Activated CD4-positive, alpha-beta T cell treated with anti-CD3 and anti-CD28 coated beads for 1 hour (primary cell): Measurements from ENCODE around the gene ALDH1L2.
"Not testable (repeated sequence)": the region's sequence is repeated elsewhere in the genome, so short reads cannot be mapped to it uniquely, and the experiment has no call there.

Experiments
- DNase-seq: peaks from one replicate; pipeline ENCODE4 v3.0.0-alpha.2; 2020

ALDH1L2 gene

DNA sequence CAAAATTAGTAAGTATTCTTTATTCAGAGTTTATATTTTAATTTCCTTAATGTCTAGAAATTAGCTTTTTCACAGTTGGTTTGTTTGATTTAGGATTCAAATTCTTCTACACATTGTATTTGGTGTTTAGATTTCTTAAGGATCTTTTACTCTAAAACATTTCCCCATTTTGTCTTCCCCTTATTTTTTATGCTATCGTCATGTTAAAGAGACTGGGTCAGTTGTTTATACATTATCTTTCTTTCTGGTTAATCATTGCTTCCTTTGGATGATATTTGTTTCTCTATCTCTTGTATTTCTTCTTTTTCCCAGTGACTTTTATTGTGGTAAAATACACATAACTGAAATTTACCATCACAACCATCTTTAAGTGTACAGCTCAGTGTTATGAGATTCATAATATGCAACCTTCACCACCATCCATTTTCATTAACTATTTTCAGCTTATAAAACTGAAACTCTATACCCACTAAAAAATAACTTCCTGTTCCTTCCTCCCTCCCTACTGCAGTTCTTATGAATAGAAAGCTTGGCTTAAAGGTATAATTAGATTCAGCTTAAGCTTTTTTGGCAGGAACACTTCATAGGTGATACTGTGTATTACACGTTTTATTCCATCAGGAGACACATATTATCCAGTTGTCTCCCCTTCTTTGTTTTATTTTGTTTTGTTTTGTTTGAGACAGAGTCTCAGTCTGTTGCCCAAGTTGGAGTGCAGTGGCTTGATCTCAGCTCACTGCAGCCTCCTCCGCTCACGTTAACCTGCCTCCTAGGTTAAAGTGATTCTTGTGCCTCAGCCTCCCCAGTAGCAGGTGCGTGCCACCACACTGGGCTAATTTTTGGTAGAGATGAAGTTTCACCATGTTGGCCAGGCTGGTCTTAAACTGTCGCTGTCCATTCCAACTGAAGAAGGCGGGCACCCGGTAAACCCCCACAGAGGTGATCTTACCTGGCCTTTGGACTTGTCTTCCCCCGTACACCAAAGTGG is 53.1 kb downstream of the ALDH1L2 start:
- no peak for DNase-seq

DNA sequence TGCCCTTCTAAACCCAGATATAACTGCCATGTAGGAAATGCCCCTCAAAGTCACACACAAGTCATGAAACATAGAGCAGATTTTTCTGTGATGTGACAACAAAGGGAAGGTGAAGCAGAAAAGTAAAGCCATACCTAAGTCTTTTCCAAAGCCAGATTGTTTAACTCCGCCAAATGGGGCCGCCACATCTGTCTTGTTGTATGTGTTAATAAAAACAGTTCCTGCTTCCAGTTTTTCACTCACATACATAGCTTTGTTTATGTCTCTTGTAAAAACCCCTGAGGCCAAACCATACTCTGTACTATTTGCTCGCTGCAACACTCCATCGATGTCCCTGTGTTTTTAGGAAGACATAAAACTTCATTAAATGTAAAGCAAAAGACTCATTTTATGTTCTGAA is 57.8 kb downstream of the ALDH1L2 start:
- DNase-seq, result no peak

DNA sequence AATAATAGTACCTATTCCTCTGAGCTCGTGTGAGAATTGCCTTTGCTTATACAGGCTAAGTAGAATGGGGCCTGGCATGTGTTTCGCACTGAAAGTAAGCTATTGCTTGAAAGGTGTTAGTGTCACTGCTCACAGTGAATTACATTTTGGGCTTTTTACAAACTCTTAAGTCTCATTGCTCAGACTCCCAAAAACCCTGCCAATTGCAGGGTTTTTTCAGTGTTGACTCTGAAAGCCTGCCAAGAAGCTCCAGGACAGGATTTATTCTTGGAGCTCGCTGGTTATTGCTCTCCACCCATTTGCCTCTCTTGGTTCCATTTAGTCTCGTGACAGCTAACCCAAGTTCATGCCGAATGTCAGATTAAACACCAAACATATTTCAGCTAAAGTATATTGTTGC is 58.4 kb downstream of the ALDH1L2 start:
- DNase-seq, result no peak

DNA sequence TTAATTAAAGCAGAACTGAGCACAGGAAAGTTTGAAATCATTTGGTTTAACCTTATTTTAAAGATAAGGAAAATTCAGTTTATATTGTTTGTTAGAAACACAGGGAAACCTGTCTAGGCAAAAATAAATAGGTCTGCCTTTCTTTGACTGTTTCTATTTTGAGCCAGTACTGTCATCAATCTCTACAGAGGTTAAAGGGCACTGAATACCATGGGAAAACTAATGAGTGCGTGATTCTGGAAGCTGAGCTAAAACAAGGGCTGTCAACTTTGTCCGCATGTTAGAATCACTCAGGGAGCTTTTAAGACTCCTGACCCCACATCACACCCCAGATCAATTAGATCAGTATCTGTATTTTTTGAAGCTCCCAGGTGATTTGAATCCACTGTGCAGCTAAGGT is 59.3 kb downstream of the ALDH1L2 start:
- no peak for DNase-seq

- no peak for DNase-seq
Measured at GRCh38 chr12:105020241-105020962, 63.9 kb downstream of the ALDH1L2 start.

DNA sequence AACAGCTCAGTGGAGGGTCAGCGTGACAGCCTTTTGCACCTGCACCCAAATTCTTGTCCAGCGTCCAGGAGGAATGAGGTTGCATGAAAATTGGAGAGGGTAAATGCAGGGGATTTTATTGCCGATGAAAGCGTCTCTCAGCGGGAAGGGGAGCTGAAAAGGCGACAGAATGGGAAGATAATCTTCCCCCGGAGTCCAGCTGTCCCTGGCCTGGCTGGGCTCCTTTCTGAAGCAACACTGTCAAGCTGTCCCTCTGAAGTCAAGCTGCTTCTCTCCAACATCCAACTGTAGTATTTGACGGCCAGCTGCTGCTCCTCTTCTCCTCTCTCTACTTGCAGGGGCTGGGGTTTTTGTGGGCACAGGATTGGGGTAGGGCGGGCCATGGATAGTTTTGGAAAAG is 65.5 kb downstream of the ALDH1L2 start:
- no peak for DNase-seq

DNA sequence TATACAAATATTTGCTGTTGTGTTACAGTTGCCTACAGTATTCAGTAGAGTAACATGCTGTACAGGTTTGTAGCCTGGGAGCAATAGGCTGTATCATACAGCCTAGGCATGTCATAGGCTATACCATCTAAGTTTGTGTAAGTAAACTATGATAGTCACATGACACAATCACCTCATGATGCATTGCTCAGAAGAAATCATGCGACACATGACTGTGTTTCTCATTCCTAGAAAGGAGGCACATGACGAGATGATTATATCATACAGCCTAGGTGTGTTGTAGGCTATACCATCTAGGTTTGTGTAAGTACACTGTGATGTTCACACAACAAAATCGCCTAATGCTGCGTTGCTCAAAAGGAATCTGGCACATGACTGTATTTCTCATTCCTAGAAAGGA is 66.2 kb downstream of the ALDH1L2 start:
- no peak for DNase-seq

GRCh38 chr12:105015543-105015942 is 68.7 kb downstream of the ALDH1L2 start:
- no peak for DNase-seq

DNA sequence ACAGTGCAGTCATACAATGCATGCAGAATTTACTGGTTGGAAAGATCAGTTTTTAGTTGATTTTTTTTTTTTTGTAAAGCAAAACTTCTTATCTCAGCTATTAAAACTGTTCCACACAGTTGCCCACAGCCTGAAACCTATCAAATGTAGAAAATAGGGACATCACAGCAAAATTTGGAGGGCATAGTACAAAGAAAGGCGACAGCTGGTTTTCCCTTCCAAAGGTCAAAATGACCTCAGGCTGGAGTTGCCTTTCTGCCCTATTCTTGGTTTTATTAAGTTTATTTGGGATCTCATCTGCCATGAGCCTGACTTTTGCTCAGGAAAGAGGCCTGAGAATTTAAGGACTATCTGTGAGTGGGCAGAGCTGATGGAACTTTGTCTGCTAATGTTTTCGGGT is 69.7 kb downstream of the ALDH1L2 start:
- DNase-seq, result no peak

DNA sequence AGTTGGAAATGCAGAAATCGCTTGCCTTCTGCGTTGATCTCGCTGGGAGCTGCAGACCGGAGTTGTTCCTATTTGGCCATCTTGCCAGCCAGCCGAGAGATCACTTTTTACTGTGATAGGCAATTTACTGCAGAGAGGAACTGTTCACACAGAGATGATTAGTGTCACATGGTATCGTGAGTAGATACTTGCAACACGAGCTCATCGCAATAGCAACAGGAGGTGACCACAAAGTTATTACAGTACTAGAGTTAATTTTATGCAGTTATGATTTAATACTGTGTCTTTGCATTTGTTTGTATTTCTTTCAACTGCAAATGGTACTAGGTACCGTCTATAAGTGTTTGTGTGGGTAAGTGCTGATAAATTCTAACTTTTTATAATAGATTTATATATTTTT is 70.4 kb downstream of the ALDH1L2 start:
- no peak for DNase-seq

DNA sequence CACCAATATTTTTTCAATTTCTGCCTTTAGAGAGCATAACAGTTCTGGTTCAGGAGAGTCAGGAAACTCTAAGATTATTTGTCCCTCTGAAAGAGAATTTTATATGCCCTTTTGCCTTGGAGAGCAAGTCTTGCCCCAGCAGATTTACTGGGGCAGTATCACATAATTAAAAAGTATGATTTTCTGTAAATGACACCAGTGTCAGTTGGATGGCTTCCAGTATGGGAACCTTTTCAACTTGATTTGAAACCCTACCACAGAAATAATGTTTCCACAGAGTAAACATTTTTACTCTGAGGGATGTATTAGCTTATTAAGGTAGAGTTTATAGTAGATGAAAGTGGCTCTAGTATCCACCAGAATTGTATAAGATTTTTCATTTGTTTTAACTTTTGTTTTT is 82.8 kb downstream of the ALDH1L2 start:
- no peak for DNase-seq

DNA sequence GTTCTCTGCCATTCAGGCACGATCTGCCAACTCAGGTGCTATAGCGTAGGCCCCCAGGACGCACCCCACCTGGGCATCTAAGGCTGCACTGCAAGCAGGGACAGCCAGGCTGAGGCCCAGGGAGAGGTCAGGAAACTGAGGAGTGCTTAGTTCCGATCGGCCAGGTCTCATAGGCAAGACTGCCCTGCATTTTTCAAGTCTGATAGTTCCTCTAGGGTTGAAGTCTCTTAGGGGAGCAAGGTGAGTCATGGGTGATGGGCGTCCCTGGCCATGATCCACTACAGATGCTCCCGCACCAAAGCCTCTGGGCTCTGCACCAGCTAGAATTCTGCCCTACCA is 84.9 kb downstream of the ALDH1L2 start:
- DNase-seq, result no peak

DNA sequence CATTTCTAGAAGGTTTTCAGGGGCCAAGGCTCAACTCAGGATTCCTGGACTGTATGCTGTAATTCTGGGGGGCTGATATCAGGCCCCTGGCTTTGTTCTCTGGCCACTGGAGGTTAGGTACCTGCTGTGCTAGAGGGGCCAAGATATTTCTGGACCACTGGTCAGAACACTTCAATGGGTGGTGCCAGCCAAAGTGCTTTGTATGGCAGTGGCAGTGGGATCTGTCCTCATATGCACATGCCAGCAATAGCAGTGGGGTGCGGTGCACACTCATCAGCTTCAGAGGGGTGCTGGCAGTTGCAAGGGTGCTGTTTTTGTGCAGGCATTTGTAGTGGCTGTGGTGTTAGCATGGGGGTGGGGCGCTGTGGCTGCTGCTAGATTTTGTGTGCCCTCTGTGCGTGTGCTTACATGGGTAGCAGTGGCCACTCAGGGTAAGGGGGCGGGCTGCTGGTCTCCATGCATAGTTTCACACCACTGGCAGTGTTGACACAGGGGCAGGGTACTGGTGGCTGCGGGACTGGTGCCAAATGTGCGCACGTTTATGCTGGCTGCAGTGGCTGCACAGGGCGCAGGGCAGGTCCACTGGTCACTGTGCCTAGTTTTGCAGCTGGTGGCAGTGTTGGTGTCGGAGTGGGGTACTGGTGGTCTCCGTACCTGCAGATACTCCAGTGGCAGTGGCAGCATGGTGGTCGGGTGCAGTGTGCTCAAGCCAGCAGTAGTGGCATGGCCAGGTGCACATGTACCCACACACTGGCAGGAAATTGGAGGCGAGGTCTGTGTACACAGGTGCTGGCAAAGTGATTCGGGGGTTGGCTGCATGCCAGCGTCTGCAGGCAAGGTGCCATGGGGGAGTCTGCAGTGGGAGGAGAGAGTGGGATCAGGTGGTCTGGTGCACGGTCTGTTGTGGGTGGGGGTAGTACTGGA is 85.6 kb downstream of the ALDH1L2 start:
- no peak for DNase-seq

- no peak for DNase-seq
Measured at GRCh38 chr12:104997541-104997940, 86.7 kb downstream of the ALDH1L2 start.

DNA sequence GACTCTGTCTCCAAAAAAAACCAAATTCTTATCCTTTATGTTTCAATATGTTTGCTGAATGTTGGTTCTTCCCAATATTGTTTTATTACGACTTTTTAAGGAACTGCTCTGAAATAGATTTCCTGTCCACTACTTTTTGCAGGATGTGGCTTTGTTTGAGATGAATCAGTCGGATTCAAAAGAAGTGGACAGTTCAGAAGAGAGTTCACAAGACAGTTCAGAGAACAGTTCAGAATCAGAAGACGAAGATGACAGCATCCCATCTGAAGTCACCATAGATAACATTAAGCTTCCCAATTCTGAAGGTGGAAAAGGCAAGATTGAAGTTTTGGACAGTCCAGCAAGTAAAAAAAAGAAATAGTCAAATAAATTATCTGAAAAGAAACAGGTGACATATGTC is 89.9 kb downstream of the ALDH1L2 start:
- no peak for DNase-seq

DNA sequence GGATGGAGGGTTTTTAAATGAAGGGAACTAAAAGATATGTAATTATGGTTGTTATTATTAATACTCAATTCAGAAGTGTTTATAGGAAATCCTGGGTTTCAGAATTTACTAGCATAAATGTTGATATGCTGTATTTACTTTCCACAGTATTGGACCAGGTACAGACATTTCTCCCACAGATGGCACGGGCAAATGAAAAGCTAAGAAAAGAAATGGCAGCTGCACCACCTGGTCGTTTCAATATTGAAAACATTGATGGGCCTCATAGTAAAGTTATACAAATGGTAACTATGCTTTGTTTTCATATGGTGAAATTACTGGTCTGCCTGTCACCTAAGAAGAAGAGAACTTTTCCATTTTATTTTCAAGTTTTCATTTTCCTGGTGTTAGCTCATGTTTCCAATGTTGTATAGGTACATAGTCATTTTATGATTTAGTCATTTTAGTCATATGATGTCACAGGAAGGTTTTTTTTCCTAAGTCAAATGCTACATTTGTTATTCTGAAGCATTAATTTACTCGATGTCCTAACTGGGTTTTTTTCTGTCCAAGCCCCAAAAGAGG is 92.6 kb downstream of the ALDH1L2 start:
- no peak for DNase-seq

- no peak for DNase-seq
Measured at GRCh38 chr12:104990950-104991349, 93.3 kb downstream of the ALDH1L2 start.

GRCh38 chr12:104986022-104986941 is 98.0 kb downstream of the ALDH1L2 start, which contains the start of gene NOPCHAP1:
TSS of gene NOPCHAP1 (plus strand) at chr12:104986316. CDS start at chr12:104986353, 37 bp downstream.
- DNase-seq, result peak; percentile 70

- DNase-seq, result no peak
Measured at GRCh38 chr12:104985206-104985605, 99.1 kb downstream of the ALDH1L2 start.

DNA sequence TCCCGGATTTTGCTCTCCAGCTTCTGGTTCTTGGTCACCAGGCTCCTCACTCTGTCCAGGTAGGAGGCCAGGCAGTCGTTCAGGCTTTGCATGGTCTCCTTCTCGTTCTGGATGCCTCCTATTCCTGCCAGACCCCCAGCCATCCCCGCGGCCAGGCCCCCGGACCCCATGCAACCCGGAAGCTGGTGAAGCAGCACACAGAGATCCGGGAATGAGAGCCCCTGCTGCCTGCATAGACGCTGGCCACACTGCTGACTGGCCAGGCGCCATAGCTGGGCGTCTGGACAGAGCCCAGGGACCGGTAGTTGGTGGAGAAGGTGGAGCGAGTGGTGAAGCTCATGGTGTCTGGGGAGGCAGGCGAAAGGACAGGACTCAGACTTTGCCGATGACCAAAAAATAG is 106.6 kb downstream of the ALDH1L2 start:
- DNase-seq, result not testable (repeated sequence)

GRCh38 chr12:104976703-104977102 is 107.6 kb downstream of the ALDH1L2 start:
- DNase-seq, result no peak
